Upper lobe of left lung (tissue), 6 donors: ENCODE measurements around the gene TBC1D17. TPM values are rescaled to one million over a fixed set of nuclear protein-coding genes. Genes with fewer than 3 reads are reported as not detected.

Experiments used
- ATAC-seq, 2 donors: fragments of 200-7000 bp; cut with Tn5 transposase; one replicate each; pipeline ENCODE4 v1.9.1; 2022; ENCODE audit warnings: mild to moderate bottlenecking in 2 of 2, moderate library complexity in 2 of 2; ENCODE audit not compliant: low FRiP score in 2 of 2
- DNase-seq, 2 donors: peaks; one replicate each; pipeline ENCODE4 v3.0.0-alpha.2; 2019 to 2020
- H3K27ac ChIP-seq, 4 donors: fragments of 200-600 bp; sonication (generic); one replicate each; pipeline ENCODE4 v1.5.1; 2016 to 2019
- H3K27me3 ChIP-seq, 4 donors: fragments of 200-600 bp; sonication (generic); one replicate each; pipeline ENCODE4 v1.5.1; 2017 to 2019
- H3K36me3 ChIP-seq, 4 donors: fragments of 200-600 bp; sonication (generic); one replicate each; pipeline ENCODE4 v1.5.1; 2016 to 2019
- H3K4me1 ChIP-seq, 4 donors: fragments of 200-600 bp; sonication (generic); one replicate each; pipeline ENCODE4 v1.5.1; 2018 to 2019
- H3K4me3 ChIP-seq, 4 donors: fragments of 200-600 bp; sonication (generic); one replicate each; pipeline ENCODE4 v1.5.1; 2017 to 2019; ENCODE audit warnings: mild to moderate bottlenecking in 2 of 4, moderate library complexity in 1 of 4
- H3K9me3 ChIP-seq, 4 donors: fragments of 200-600 bp; sonication (generic); one replicate each; pipeline ENCODE4 v1.5.1; 2018 to 2019
- EP300 ChIP-seq, 4 donors: sonication (generic); formaldehyde crosslinking; IDR thresholded peaks; one replicate each; pipeline ENCODE4 v1.5.1; 2017; ENCODE audit warnings: antibody characterized with exemption in 4 of 4, control low read depth in 2 of 4
- POLR2A ChIP-seq, 4 donors: fragments of 450-650 bp; IDR thresholded peaks; one replicate each; pipeline ENCODE4 v1.5.1; 2016 to 2017; ENCODE audit warnings: antibody characterized with exemption in 4 of 4, mild to moderate bottlenecking in 2 of 4
- POLR2AphosphoS5 ChIP-seq, 2 donors: sonication (generic); formaldehyde crosslinking; IDR thresholded peaks; one replicate each; pipeline ENCODE4 v1.5.1; 2017; ENCODE audit warnings: antibody characterized with exemption in 2 of 2
- WGBS, 2 donors: methylation state at CpG; one replicate each; pipeline ENCODE4 v1.1.5; 2017 to 2018; 5-methylcytosine and 5-hydroxymethylcytosine counted together
- total RNA-seq, 6 donors: library from RNA; depleted of rRNA in 4 of 6; stranded (reverse); fragments of >200 nt in 4 of 6; gene quantifications; one replicate each; pipeline versions ENCODE4 v1.1.0 to v1.2.1, GENCODE V29; 2016 to 2021
- TF ChIP-seq, protein P1 (sequence below), 6 experiments: fragments of 450-650 bp in 4 of 6; fragments of 200-600 bp in 2 of 6; sonication (generic) in 2 of 6; IDR thresholded peaks; one replicate each; pipeline ENCODE4 v1.5.1; 2016 to 2019; ENCODE audit warnings: antibody characterized with exemption in 6 of 6
- donor health status: DM: no; HTN: no; CAD: no; lungs with moderate emphysema.
- donor health status: DM: no; HTN: yes; CAD: no; lungs with severe emphysema.

TBC1D17 gene
- total RNA-seq, 6 donors from 2014 or later, result 22.9 to 140 (median 61.2) TPM

GRCh38 chr19:49863935-49864320, 13.6 kb upstream of the TBC1D17 start:
- TF ChIP-seq EP300 (IDR thresholded peaks at IDR 0.05) (no peak), POLR2A (IDR thresholded peaks at IDR 0.05) (no peak), POLR2AphosphoS5 (IDR thresholded peaks at IDR 0.05) (no peak)
- TF ChIP-seq, protein P1, sequence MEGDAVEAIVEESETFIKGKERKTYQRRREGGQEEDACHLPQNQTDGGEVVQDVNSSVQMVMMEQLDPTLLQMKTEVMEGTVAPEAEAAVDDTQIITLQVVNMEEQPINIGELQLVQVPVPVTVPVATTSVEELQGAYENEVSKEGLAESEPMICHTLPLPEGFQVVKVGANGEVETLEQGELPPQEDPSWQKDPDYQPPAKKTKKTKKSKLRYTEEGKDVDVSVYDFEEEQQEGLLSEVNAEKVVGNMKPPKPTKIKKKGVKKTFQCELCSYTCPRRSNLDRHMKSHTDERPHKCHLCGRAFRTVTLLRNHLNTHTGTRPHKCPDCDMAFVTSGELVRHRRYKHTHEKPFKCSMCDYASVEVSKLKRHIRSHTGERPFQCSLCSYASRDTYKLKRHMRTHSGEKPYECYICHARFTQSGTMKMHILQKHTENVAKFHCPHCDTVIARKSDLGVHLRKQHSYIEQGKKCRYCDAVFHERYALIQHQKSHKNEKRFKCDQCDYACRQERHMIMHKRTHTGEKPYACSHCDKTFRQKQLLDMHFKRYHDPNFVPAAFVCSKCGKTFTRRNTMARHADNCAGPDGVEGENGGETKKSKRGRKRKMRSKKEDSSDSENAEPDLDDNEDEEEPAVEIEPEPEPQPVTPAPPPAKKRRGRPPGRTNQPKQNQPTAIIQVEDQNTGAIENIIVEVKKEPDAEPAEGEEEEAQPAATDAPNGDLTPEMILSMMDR (IDR thresholded peaks at IDR 0.05), result no peak
- WGBS, 2 donors, result 91 to 95% methylated on average over 17 of the region's 17 CpGs
- peaks cover 28 to 40% (median 39%) of the 10 kb centered on the region in 4 donors for H3K4me1 ChIP-seq
- H3K27ac ChIP-seq, result no peak overlapping the region
- no peaks in the 10 kb centered on the region for H3K27me3 ChIP-seq
- ATAC-seq (no peak), DNase-seq (peak in 1 of 2 donors; percentile 70)
- H3K4me3 ChIP-seq, result no peak overlapping the region
- H3K9me3 ChIP-seq, result no peaks in the 10 kb centered on the region
- H3K36me3 ChIP-seq, result peaks cover 7 to 60% (median 48%) of the 10 kb centered on the region in 4 donors

GRCh38 chr19:49864890-49865289, 12.6 kb upstream of the TBC1D17 start:
- H3K9me3 ChIP-seq, result no peaks in the 10 kb centered on the region
- no peak for TF ChIP-seq EP300 (IDR thresholded peaks at IDR 0.05)
- no peak for TF ChIP-seq POLR2AphosphoS5 (IDR thresholded peaks at IDR 0.05)
- TF ChIP-seq, protein P1 (IDR thresholded peaks at IDR 0.05), result no peak
- no peak for TF ChIP-seq POLR2A (IDR thresholded peaks at IDR 0.05)
- no peak overlapping the region for H3K4me3 ChIP-seq
- 94 to 95% methylated on average over 13 of the region's 13 CpGs for WGBS, 2 donors
- H3K4me1 ChIP-seq, result peaks cover 32 to 44% (median 42%) of the 10 kb centered on the region in 4 donors
- peak in 1 of 2 donors; percentile 52 for DNase-seq
- no peaks in the 10 kb centered on the region for H3K27me3 ChIP-seq
- no peak for ATAC-seq
- H3K27ac ChIP-seq, result peak overlapping the region in 2 of 4 donors; percentile 53 to 94
- peaks cover 7 to 51% (median 41%) of the 10 kb centered on the region in 4 donors for H3K36me3 ChIP-seq

- Histone ChIP-seq H3K9me3 (no peaks in the 10 kb centered on the region), H3K27me3 (no peaks in the 10 kb centered on the region), H3K36me3 (peaks cover 0 to 37% (median 24%) of the 10 kb centered on the region in 4 donors), H3K4me3 (peak within 1 kb of the TSS; percentile 66 to 89 (median 82)), H3K4me1 (peaks cover 44 to 51% (median 47%) of the 10 kb centered on the region in 4 donors), H3K27ac (peak within 1 kb of the TSS; percentile 88 to 94 (median 93))
- TF ChIP-seq, protein P1 (IDR thresholded peaks at IDR 0.05), result peak in 2 of 6 experiments; percentile 13 to 18
- TF ChIP-seq EP300 (IDR thresholded peaks at IDR 0.05), result peak in 1 of 4 donors; percentile 50
- TF ChIP-seq POLR2A (IDR thresholded peaks at IDR 0.05), result peak in 3 of 4 donors; percentile 33 to 87 (median 75)
- TF ChIP-seq POLR2AphosphoS5 (IDR thresholded peaks at IDR 0.05), result peak; percentile 91 to 95
- 1% methylated on average over 35 to 42 of the region's 65 CpGs for WGBS, 2 donors
- ATAC-seq, result peak; percentile 85 to 86
- peak; percentile 89 to 97 for DNase-seq
Measured at GRCh38 chr19:49866933-49867782, 10.3 kb upstream of the TBC1D17 start, which contains the start of gene PNKP. PNKP (minus strand) TSS chr19:49867576; CDS start chr19:49867204, 372 bp downstream.

GRCh38 chr19:49869009-49869483, 8.5 kb upstream of the TBC1D17 start:
- H3K27ac ChIP-seq, result peak overlapping the region; percentile 88 to 94 (median 93)
- peak; percentile 0 to 2 for ATAC-seq
- peak overlapping the region in 3 of 4 donors; percentile 53 to 78 (median 53) for H3K4me3 ChIP-seq

More at GRCh38 chr19:49869009-49869483, 8.5 kb upstream of the TBC1D17 start:
- peak in 1 of 2 donors; percentile 76 for DNase-seq
- H3K4me1 ChIP-seq, result peaks cover 44 to 53% (median 47%) of the 10 kb centered on the region in 4 donors
- WGBS, 2 donors, result 3% methylated on average over 15 of the region's 15 CpGs
- no peaks in the 10 kb centered on the region for H3K9me3 ChIP-seq
- TF ChIP-seq POLR2A (IDR thresholded peaks at IDR 0.05), result no peak
- peak in 1 of 2 donors; percentile 30 for TF ChIP-seq POLR2AphosphoS5 (IDR thresholded peaks at IDR 0.05)
- TF ChIP-seq EP300 (IDR thresholded peaks at IDR 0.05), result no peak
- TF ChIP-seq, protein P1 (IDR thresholded peaks at IDR 0.05), result no peak
- H3K36me3 ChIP-seq, result peaks cover 0 to 26% (median 10%) of the 10 kb centered on the region in 4 donors
- no peaks in the 10 kb centered on the region for H3K27me3 ChIP-seq
